ENCODE data around the gene KIR3DL1. TPM values are rescaled to one million over a fixed set of nuclear protein-coding genes. Genes with fewer than 3 reads are reported as not detected.

The KIR3DL1 gene
- total and polyA plus RNA-seq, 2 experiments from 2014 or later = not detected

DNA sequence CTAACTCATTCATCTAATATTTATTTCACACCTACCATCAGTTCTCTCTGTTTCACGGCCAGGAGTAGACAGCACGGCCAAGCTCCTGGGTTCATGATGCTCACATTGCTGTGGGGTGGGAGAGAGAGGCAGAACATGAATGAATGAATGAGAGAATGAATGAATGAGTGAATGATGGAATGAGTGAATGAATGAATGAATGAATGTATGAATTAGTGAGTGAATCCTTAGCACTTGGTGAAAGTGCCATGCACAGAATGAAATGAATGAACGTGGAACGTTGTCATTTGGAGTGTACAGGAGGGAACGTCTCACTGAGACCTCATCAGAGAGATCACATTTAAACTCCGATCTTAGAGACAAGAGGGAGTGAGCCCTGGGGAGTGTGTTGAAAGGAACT is 24.8 kb upstream of the KIR3DL1 start:
- TF ChIP-seq NANOG (IDR thresholded peaks at IDR 0.05; ENCODE audit: borderline replicate concordance) (no peak), EZH2 (IDR thresholded peaks at IDR 0.05; ENCODE audit: low read depth, unreplicated experiment) (no peak), JUNB (IDR thresholded peaks at IDR 0.05; ENCODE audit: unreplicated experiment) (no peak), CREB1 (CRISPR knock-in tag; IDR thresholded peaks at IDR 0.05; ENCODE audit: low read depth) (no peak), POLR2AphosphoS5 (IDR thresholded peaks at IDR 0.05; ENCODE audit: low read depth) (no peak), ZNF114 (CRISPR knock-in tag; IDR thresholded peaks at IDR 0.05) (no peak), EZH2phosphoT487 (IDR thresholded peaks at IDR 0.05; ENCODE audit: unreplicated experiment) (no peak), ZNF331 (CRISPR knock-in tag; IDR thresholded peaks at IDR 0.05; ENCODE audit: low read depth) (no peak), STAT1 (IDR thresholded peaks at IDR 0.05; ENCODE audit: unreplicated experiment) (no peak)
- TF ChIP-seq, protein P1, sequence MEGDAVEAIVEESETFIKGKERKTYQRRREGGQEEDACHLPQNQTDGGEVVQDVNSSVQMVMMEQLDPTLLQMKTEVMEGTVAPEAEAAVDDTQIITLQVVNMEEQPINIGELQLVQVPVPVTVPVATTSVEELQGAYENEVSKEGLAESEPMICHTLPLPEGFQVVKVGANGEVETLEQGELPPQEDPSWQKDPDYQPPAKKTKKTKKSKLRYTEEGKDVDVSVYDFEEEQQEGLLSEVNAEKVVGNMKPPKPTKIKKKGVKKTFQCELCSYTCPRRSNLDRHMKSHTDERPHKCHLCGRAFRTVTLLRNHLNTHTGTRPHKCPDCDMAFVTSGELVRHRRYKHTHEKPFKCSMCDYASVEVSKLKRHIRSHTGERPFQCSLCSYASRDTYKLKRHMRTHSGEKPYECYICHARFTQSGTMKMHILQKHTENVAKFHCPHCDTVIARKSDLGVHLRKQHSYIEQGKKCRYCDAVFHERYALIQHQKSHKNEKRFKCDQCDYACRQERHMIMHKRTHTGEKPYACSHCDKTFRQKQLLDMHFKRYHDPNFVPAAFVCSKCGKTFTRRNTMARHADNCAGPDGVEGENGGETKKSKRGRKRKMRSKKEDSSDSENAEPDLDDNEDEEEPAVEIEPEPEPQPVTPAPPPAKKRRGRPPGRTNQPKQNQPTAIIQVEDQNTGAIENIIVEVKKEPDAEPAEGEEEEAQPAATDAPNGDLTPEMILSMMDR (conservative IDR thresholded peaks at IDR 0.05; ENCODE audit: low read depth in 2 of 2) = no peak
- TF ChIP-seq, protein P2, sequence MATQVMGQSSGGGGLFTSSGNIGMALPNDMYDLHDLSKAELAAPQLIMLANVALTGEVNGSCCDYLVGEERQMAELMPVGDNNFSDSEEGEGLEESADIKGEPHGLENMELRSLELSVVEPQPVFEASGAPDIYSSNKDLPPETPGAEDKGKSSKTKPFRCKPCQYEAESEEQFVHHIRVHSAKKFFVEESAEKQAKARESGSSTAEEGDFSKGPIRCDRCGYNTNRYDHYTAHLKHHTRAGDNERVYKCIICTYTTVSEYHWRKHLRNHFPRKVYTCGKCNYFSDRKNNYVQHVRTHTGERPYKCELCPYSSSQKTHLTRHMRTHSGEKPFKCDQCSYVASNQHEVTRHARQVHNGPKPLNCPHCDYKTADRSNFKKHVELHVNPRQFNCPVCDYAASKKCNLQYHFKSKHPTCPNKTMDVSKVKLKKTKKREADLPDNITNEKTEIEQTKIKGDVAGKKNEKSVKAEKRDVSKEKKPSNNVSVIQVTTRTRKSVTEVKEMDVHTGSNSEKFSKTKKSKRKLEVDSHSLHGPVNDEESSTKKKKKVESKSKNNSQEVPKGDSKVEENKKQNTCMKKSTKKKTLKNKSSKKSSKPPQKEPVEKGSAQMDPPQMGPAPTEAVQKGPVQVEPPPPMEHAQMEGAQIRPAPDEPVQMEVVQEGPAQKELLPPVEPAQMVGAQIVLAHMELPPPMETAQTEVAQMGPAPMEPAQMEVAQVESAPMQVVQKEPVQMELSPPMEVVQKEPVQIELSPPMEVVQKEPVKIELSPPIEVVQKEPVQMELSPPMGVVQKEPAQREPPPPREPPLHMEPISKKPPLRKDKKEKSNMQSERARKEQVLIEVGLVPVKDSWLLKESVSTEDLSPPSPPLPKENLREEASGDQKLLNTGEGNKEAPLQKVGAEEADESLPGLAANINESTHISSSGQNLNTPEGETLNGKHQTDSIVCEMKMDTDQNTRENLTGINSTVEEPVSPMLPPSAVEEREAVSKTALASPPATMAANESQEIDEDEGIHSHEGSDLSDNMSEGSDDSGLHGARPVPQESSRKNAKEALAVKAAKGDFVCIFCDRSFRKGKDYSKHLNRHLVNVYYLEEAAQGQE (IDR thresholded peaks at IDR 0.05; ENCODE audit: unreplicated experiment) = no peak
- TF ChIP-seq, protein P3, sequence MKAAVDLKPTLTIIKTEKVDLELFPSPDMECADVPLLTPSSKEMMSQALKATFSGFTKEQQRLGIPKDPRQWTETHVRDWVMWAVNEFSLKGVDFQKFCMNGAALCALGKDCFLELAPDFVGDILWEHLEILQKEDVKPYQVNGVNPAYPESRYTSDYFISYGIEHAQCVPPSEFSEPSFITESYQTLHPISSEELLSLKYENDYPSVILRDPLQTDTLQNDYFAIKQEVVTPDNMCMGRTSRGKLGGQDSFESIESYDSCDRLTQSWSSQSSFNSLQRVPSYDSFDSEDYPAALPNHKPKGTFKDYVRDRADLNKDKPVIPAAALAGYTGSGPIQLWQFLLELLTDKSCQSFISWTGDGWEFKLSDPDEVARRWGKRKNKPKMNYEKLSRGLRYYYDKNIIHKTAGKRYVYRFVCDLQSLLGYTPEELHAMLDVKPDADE (IDR thresholded peaks at IDR 0.05) = no peak
- ATAC-seq = no peak
- peaks cover 8% of the 10 kb centered on the region for H3K27me3 Mint-ChIP-seq (ENCODE audit: insufficient read depth, low read depth, poor library complexity)

More for the DNA sequence above, 24.8 kb upstream of the KIR3DL1 start:
- Histone ChIP-seq H4K20me1 (replicated peaks; ENCODE audit: insufficient read depth) (no peaks in the 10 kb centered on the region), H3K9me2 (ENCODE audit: insufficient read depth) (no peaks in the 10 kb centered on the region), H3K4me1 (ENCODE audit: insufficient read depth) (no peaks in the 10 kb centered on the region), H3K4me2 (no peak overlapping the region), H3K27me3 (ENCODE audit: insufficient read depth) (no peaks in the 10 kb centered on the region), H3F3A (replicated peaks; ENCODE audit: low read depth) (no peaks in the 10 kb centered on the region), H3K4me3 (no peak overlapping the region), H3K79me2 (replicated peaks; ENCODE audit: insufficient read depth) (no peaks in the 10 kb centered on the region), H3K27ac (ENCODE audit: low read depth) (no peak overlapping the region), H3K36me3 (ENCODE audit: insufficient read depth) (no peaks in the 10 kb centered on the region; the same call in 1 of the 2 replicates), H2AFZ (no peak overlapping the region)
- Mint-ChIP-seq H3K27ac (no peak overlapping the region), H3K4me3 (no peak overlapping the region), H3K4me1 (no peaks in the 10 kb centered on the region; the same call in 2 of the 3 replicates), H3K36me3 (ENCODE audit: low read depth) (peaks cover 27% of the 10 kb centered on the region), H3K9me3 (peaks cover 57% of the 10 kb centered on the region; the same call in 2 of the 3 replicates)
- no peak for DNase-seq (ENCODE audit: low spot score)
